Brain pericyte (primary cell): ENCODE results near the gene RALGAPA2.

ENCODE experiments used
- DNase-seq: peaks from one replicate; pipeline ENCODE4 v3.0.0-alpha.2; 2012; ENCODE audit warnings: low read depth, low spot score

RALGAPA2 gene

DNA sequence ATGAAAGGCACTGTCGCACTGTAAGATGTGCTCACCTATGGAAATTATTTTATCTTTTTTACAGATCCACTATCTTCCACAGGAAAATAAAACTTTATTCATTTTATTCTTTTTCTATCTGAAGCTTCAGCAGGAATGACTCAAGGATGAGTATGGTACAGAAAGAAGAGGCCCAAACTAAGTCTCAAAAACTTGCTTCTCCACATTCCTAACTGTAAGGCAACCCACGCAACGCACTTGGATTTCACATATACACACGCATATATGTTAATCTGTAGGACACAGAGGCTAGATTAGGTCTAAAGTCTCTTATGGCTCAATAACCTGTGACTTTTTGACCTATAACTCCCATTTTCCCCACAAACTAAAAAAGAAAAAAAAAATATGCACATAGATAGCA is 81.9 kb downstream of the RALGAPA2 start:
- no peak for DNase-seq

DNA sequence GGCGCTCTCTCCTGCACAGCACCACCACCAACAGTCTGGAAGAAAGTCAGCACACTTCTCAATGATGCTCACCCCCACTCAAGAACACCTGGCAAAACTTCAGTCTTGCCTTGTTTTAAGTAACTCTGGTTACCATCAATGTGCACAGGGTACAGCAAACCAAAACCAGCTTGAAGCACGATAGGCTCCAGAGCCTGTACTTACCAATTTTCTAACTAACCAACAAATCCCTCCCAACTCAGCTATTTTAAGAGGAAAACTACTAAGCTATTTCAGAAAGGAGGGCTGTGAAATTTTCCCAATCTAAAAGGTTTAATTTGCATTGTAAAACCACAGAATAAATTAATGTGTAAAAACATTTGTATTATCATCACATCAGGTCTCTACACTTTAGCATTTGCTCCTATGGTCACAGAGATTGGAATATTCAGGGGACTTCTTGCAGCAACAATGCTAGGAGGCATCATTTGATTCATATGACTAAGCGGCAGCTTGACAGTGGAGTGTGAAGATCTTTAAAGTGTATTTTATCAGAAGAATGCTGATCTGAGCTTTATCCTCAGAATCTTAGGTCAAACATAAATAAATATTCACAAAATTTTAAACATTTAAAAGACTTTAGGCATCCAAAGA is 82.8 kb downstream of the RALGAPA2 start:
- no peak for DNase-seq

DNA sequence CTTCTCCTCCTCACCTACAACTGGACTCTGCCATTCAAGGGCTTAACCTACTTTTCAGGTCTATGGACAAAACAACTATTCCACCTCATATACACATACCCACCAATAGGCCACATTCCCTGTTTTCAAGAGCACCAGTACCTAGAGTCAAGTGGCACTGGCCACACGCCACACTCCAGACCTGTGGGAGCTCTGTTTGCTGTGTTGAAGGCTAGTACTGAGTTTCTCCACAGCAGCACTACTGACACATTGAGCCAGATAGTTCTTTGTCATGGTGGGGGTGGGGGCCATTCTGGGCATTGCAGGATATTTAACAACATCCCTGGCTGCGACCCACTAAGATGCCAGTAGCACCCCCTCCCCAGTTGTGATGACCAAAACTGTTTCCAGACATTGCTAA is 84.1 kb downstream of the RALGAPA2 start:
- DNase-seq, result no peak

DNA sequence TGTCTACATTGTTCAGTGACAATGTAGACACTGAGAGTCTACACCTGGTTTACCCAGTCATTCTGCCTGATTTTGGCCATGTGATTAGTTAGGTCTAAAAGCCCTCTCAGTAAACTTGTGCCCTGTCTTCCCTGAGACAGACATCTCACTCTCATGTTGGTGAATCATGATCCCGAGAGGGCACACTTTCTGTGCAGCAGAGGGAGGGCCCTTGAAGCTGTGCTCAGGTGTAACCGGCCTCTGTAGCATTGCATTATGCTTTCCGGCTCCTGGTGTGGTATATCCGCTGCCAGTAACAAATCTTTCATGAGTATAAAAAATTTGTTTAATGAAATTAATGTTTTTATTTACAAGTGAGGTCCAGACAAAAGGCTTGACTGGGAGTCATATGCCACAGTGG is 85.0 kb downstream of the RALGAPA2 start:
- no peak for DNase-seq

DNA sequence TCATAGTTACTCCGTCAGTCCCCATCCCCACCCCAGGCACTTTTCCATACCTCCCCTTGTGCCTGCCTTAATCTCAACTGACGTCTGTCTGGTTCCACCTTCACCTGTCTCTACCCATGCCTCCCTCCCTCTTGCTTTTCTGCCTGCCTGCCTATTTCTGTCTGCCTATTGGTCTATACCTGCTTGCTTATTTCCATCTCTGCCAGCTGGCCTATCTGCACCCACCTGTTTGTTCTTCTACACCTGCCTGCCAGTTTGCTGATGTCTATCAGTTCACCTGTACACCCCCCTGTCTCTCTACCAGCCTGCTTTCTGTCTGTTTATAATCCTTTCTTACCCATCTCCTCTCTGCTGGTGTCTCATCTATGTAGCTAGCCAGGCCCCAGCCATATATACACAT is 87.5 kb downstream of the RALGAPA2 start:
- no peak for DNase-seq

DNA sequence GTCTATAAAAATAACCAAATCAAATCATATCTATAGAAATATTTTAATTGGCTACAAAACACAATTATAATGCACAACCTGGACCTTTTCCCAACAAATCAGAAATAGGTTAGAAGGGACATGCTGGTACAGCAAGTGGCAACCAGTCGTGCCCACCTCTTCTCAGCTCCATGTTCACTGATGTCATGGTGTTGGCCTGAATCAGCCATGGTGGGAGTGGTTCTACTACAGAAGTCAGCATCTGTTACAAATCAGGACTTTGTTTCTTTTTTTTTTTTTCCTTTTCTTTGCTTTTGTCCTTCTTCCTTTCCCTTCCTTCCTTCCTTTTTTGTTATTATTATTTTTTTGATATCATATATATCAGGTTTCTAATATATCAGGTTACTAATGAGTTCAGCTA is 91.2 kb downstream of the RALGAPA2 start:
- DNase-seq, result no peak

DNA sequence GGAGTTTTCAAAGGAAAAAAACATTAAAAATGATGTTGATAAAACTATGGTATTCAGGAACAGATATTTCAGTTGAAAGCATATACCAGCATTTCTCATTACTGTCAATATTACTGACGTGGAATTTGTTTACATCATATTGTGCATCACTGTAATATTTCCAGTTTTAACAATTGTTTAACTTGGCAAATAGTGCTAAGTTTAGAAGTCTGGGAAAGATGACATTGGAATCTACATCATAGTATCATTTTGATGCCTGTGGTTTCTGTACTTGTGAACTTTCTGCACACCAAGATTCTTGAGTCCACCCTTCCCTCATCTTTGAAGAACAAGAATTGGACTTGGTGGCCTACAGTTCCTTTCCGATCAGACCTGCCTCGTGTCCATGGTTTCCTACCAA is 98.1 kb downstream of the RALGAPA2 start:
- DNase-seq, result no peak

DNA sequence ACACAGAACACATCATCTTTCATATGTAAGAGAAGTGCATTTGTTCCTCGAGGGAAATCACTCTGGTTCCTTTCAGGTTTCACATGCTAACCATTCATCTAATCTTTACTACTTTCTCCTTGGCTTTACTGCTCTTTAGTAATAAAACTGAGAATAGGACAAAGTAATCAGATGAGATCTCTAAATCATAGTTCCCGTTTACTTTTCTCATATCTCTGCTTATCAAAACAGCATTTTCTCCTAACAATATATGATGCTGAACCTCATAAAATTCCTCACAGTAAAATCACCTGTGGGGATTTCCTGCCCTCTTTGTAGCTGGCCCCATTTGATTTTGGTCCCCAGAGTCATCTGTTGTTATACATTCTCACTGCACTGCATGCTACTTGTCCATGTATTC is 100.2 kb downstream of the RALGAPA2 start:
- DNase-seq, result no peak

DNA sequence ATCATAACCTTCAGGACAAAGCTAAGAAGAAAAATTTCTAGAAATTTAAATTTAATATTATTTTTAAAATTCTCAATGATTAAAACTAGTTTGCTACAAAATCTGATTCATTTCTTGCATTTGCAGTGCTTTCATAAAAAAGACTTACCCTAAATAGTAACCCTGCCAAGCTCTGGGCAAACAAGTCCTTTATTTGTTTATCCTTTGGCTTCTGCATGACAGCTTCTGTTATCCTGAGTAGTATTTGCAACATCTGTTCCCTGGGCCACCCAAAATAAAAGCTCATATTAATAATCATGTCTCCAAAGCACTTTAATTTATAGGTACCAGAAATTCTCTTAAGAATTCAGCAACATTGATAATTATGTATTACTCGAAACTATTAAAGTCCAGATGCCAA is 101.3 kb downstream of the RALGAPA2 start:
- DNase-seq, result no peak

DNA sequence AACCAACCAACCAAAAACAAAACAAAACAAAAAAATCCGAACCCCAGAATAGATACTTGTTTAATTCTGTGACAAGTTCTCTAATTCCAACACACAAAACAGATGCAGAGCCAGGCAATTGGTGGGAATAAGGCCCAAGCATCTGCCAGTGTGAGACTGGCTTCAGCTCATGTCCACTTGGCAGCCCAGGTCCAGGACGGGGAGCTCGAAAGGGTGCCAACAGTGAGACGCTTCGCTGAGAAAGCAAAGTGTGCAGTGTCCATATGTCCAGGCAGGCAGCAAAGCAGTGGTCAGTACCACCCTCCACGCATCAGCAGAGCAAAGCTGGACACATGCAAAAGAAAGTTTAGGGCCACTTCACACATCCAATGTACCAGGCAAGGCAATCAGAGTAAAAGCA is 102.9 kb downstream of the RALGAPA2 start:
- DNase-seq, result no peak

DNA sequence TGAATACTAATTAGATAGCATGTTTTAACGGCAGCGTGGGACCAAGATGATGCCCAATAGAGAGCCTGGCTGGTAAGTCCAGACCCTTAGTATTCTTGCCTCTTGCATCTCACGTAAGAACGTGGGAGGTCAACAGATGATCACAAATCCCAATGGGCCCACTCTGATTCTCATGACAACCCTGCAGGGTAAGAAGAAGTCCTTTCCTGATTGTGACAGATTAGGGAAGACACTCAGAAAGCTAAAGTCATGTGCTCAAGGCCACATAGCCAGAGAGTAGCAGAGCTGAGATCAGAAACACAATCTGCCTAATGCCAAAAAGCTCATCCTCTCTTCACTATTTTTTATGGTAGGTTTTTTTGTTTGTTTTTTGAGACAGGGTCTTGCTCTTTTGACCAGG is 103.8 kb downstream of the RALGAPA2 start:
- no peak for DNase-seq

DNA sequence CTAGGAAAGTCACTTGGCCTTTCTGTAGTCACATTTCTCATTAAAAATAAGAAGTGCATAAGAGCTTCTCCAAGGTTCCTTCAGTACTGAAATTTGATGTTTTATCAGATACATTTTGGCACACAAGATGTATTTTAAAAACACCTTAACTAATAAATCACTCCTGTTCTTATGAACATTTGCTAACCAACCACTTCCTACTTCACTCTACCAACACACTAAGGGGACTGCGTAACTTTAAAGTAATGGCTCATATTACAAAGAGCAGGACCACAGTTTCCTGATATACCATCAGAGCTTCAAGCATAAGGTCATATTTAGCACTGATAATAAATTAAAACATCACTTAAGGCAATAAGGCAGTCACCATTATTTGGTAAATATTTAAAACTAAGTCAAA is 104.4 kb downstream of the RALGAPA2 start:
- no peak for DNase-seq

DNA sequence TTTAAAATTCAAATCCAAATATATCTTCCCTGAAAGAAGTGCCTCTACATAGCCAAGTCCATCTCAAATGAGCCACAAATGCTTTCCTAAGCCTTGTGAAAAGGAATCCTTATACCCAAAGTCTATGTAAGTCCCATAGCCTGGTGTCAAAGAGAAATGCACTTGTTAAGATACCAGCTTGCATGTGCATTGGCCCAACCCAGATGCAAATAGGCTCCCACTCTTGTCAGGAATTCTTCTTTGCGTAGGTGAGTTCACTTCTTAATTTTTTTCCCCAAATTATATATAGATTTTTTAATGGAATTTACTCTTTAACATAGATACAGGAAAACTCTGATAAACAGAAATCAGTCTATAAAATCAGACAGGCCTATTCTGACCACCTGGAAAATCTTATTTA is 105.6 kb downstream of the RALGAPA2 start:
- no peak for DNase-seq

DNA sequence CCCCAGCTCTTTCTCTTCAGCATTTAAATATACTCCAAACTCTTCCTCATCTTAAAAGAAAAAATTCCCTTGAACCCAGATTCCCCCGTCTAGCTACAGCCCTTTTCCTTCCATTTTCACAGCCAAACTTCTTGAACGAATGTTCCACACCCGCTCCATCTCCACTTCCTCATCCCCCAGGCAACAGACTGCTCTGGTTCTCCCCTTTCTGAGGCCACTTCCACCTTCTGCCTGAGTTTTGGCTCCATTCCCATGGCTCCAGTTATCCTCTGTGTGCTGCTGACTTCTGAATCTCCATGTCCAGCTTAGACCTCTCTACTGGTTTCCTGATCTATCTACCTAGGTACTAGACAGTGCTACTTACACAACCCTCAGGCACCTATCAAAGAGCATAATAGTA is 106.4 kb downstream of the RALGAPA2 start:
- no peak for DNase-seq

DNA sequence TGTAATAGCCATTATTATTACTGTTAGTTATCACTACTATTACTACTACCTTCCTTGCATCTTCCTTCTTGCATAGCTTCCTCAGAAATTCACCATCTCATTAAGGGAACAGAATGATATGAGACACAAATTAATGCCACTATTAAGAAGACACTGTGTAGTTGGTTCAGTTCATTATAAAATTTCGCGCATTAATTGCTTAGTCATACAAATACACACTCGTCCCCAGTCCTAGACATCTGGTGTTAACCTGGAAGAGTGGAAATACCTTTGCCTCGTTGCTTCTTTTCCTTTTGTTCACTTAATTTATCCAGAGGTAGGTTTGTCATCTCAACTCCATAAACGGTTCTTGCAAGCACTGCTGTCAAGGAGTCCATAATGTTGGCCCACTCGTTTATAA is 107.5 kb downstream of the RALGAPA2 start:
- no peak for DNase-seq

DNA sequence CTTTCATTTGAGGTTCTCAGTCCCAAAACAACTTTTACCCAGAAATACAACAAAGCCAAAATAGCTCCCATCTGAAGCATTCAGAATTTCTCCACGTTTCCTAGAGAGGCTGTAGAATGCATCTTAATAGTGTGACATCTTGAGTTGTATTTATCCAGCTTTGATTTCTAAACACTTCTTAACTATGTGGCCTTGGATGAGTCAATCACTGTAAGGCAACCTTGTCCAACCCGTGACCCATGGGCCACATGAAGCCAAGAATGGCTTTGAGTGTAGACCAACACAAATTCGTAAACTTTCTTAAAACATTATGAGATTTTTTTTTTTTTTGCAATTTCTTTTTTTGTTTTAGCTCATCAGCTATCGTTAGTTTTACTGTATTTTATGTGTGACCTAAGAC is 108.1 kb downstream of the RALGAPA2 start:
- DNase-seq, result no peak

DNA sequence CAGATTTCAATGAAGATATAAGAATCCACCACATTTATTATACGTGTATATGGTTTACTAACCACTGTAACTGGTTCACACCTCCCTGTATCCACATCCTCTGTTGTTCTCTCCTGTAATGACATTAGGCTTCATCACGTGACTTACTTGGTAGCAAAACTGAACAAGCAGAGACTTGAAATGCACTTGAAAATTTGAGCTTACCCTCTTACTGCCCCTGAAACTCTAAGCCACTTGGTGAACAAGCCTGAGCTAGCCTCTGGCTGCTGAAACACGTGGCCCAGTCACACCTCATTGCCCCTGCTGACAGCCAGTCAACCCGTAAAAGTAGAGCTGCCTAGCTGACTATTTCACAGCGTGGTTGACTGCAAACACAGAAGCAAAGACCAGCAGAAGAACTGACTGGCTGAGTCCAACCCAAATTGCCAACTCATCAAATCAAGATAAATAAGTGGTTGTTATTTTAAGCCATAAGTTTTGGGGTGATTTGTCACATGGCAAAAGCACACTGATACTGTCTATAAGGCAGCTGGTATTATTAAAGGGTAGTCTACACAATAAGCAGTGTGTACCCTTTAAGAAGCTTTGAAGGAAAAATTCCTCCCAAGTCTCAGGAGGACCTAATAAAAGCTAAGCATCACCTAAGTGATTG is 109.0 kb downstream of the RALGAPA2 start:
- DNase-seq, result no peak

DNA sequence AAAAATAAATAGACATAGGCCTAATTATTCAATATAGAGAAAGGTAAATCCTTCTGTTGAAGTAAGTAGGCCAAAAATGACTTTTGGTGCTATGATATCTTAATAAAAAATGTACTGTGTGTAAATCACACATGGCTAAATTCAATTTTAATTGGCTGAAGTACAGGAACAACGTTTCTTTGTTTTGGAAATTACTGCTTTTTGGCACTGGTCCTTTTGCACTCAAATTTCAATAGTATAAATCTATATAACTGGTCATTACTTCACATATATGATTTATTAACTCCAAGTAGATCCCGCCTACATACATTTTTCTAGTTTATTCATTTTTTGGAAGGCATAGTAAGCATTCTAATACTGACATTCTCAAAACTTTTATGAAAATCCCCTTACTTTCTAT is 114.5 kb downstream of the RALGAPA2 start:
- no peak for DNase-seq

DNA sequence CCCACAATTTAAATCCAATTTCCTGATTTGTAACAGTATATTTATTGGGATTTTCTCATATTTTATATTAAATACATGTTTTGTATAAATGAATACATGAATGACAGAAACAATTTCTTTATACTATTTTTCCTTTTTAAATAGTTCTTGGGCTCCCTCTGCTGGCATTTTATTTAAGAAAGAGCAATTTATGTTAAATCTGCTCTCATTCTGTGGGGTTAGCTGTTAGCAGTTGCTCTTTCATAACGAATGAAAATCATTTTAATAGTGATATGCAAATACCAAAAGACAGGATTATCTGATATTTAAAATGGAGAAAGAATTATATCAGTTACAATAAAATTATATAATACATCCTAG is 118.3 kb downstream of the RALGAPA2 start:
- DNase-seq, result no peak

DNA sequence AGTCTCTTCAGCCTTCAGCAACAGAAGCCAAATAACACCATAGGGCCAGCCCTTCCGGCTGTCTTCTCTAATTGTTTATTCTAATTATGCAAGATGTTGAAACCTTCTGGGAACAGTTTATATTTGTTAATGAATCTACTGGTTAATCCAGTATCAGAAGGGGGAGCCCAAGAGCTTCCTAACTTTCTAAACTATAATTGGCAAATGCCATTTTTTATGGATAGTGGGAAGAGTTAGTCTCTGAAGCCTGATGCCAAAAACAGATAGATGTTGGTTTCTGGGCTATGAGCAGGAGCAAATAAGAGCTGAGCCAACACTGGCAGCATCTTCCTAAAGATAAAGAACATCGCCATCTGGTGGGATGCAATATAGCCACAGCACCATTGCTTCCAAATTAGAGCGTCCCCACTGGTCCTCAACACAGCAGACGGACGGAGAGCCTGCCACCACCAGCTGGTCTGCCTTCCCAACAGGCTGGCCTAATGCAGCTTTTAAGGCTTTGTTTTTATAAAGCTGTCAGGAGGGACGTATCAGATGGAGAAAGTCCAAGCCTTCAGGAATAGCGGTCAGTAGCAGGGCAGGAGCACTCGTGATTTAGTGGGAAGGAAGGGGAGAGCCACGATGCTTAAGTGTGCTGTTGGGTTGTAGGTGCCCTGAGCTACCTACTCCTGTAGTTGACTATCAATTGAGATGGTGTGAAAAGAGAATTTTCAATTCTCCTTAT is 118.8 kb downstream of the RALGAPA2 start:
- peak; percentile 22 for DNase-seq

DNA sequence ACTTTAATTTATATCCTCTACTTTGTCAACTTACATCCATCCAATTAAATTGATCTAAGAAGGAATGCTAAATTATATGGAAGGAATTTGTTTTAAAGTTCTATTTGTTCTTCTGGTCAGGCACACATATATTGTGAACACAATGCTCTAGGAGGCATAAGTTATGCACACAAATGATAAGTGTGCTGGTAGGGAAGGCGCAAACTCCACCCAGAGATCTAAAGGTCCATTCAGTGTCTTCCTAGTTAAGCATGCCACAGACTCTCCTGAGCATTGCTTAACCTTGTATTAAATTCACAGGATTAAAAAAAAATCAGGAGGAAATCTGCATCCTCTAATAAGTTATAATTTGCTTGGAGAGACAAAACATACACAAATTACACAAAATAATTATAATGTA is 127.3 kb downstream of the RALGAPA2 start:
- DNase-seq, result no peak

DNA sequence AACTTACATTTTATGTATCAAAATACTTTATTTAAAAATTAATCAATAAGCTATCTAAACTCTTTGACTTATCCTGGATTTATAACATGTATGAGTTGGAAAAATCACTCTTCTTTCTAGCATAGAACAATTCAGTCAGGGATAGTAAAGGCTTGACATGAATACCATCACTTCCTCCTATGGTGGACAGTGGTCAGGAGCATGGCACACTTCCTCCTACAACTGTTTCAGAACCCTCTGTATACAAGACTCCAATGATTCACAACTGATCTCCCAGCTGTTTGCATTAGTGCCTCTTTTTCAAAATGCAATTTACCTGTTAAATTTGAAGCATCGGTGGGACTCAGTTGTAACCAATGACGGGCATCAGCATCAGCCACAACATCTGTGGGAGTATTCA is 129.7 kb downstream of the RALGAPA2 start:
- no peak for DNase-seq

DNA sequence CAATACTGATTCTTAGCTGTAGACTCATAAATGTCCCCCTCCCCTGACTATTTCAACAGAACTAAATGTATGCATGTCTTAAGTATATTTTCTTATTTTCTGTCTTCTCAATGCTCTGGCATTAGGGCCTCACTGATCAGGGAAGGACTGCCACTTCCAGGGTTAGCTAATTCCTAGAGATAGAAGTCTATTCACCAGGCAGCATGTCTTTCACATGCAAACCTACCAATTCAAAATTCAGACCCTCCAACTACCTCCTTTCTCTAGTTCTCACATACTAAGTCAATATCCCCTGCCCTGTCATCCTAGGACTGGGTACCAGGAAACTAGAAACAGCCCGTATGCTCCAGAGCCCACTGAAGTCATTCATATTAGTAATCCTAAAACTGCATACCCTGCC is 132.3 kb downstream of the RALGAPA2 start:
- no peak for DNase-seq
